ENCODE results near the gene RSPH1. TPM values are rescaled to one million over a fixed set of nuclear protein-coding genes. Genes with fewer than 3 reads are reported as not detected.

Gene RSPH1
- total RNA-seq, 4 donors from 2014 or later = 0.81 to 3.2 (median 2.0) TPM

DNA sequence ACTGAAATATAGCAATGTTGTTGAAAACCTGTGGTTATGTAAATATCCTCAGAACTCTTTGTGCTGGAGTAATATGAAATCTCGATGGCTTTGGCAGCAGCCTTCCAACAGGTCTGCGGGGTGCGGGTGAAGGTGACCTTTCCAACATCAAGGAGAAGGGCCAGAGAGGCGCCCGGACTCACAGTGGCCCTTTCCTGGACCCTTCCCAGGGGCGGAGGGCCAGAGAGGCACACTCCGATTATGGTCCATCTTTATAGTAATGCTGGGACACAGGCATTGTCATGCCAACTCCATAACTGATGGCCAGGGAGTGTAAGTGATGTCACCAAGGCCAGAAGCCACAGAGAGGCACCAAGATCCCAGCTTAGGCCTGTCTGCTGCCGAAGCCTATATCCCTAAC lies 35.7 kb upstream of the RSPH1 start:
- Histone ChIP-seq H3K4me3 (no peak overlapping the region), H3K4me1 (peaks cover 15% of the 10 kb centered on the region), H3K36me3 (peaks cover 2% of the 10 kb centered on the region), H3K9me3 (no peaks in the 10 kb centered on the region), H3K27ac (no peak overlapping the region), H3K27me3 (no peaks in the 10 kb centered on the region)
- TF ChIP-seq, protein P1, sequence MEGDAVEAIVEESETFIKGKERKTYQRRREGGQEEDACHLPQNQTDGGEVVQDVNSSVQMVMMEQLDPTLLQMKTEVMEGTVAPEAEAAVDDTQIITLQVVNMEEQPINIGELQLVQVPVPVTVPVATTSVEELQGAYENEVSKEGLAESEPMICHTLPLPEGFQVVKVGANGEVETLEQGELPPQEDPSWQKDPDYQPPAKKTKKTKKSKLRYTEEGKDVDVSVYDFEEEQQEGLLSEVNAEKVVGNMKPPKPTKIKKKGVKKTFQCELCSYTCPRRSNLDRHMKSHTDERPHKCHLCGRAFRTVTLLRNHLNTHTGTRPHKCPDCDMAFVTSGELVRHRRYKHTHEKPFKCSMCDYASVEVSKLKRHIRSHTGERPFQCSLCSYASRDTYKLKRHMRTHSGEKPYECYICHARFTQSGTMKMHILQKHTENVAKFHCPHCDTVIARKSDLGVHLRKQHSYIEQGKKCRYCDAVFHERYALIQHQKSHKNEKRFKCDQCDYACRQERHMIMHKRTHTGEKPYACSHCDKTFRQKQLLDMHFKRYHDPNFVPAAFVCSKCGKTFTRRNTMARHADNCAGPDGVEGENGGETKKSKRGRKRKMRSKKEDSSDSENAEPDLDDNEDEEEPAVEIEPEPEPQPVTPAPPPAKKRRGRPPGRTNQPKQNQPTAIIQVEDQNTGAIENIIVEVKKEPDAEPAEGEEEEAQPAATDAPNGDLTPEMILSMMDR (IDR thresholded peaks at IDR 0.05) = no peak
- 89% methylated on average over 8 of the region's 8 CpGs for WGBS
- peak; percentile 31 to 47 for DNase-seq (ENCODE audit: low spot score in 2 of 2)

DNA sequence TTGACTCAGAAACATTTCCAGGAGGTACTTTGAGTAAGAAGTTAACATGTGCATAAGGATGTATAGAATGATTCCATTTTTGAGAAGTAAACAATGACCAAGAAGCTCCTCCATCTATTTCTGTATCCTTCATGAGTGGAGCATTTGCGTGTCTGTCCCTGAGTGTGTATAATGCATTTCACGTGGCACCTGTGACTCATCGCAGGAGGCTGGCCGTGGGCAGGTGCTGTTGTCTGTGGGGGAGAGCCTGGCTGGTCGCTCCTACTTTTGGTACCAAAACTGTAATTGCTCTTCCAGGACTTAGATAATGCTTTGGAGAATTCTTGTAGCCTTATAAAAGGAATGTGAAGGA lies 34.1 kb upstream of the RSPH1 start:
- Histone ChIP-seq H3K9me3 (no peaks in the 10 kb centered on the region), H3K4me1 (peaks cover 18% of the 10 kb centered on the region), H3K27ac (no peak overlapping the region), H3K36me3 (no peaks in the 10 kb centered on the region), H3K4me3 (no peak overlapping the region), H3K27me3 (no peaks in the 10 kb centered on the region)
- TF ChIP-seq POLR2A (IDR thresholded peaks at IDR 0.05) = no peak
- TF ChIP-seq POLR2AphosphoS5 (IDR thresholded peaks at IDR 0.05) = no peak
- TF ChIP-seq, protein P1 (IDR thresholded peaks at IDR 0.05) = no peak
- no peak for TF ChIP-seq EP300 (IDR thresholded peaks at IDR 0.05)
- 88% methylated on average over 5 of the region's 5 CpGs for WGBS
- peak; percentile 6 to 34 for DNase-seq (ENCODE audit: low spot score in 2 of 2)

DNA sequence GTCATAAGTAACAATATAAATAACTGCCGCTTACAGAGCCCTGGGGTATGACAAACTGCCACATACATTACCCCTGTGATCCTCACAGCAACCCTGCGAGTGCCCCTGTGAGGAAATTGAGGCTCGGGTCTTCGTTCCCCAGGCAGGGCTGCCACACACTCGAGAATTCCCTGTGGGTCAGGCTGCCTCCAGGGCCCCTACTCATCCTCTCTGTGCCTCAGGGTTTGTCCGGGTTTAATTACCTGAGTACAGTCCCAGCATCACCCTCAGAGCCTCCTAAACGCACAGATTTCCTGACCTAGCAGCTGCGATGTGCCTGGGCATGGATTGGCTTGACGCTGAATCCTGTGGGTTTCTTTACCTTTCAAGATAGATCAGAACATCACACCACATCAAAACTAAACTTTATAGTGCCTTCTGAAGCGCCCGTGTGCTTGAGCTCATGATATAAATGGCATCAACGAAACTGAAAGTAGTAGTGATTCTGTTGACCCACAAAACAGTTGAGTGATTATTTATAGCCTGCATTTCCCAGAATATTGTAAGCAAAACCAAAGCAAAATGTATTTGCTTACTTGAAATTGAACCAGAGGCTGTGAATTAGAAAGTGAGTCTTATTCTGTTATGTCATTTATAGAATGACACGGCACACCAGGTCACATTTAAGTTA lies 31.6 kb upstream of the RSPH1 start:
- H3K36me3 ChIP-seq = no peaks in the 10 kb centered on the region
- peaks cover 17% of the 10 kb centered on the region for H3K4me1 ChIP-seq
- DNase-seq (ENCODE audit: low spot score in 2 of 2) = peak; percentile 33 to 37
- no peak overlapping the region for H3K4me3 ChIP-seq
- H3K27me3 ChIP-seq = no peaks in the 10 kb centered on the region
- 80% methylated on average over 11 of the region's 13 CpGs for WGBS
- H3K9me3 ChIP-seq = no peaks in the 10 kb centered on the region
- H3K27ac ChIP-seq = peak overlapping the region; percentile 1
- TF ChIP-seq POLR2A (IDR thresholded peaks at IDR 0.05) (no peak), POLR2AphosphoS5 (IDR thresholded peaks at IDR 0.05) (no peak), EP300 (IDR thresholded peaks at IDR 0.05) (no peak)
- TF ChIP-seq, protein P1 (IDR thresholded peaks at IDR 0.05) = no peak

DNA sequence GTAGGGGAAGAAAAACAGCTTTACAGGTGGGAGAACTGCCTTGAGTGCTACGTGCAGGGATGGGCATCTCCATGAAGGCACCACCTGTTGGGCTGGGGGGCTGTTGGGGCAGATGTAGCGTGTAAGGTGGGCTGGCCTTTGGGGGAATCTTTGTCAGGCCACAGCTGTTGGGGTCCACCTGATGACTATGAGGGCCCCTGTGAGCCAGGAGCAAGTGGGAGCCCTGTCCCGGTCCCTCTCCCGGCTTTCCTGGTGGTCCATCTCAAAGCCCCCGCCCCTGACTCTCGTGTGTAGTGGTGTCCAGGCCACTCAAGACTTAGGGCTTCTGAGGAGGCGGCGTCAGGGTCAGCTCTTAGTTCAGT lies 31.1 kb upstream of the RSPH1 start:
- Histone ChIP-seq H3K27ac (no peak overlapping the region), H3K9me3 (no peaks in the 10 kb centered on the region), H3K36me3 (no peaks in the 10 kb centered on the region), H3K27me3 (no peaks in the 10 kb centered on the region), H3K4me3 (no peak overlapping the region), H3K4me1 (peaks cover 14% of the 10 kb centered on the region)
- WGBS = 96% methylated on average over 5 of the region's 8 CpGs
- DNase-seq (ENCODE audit: low spot score in 2 of 2) = peak; percentile 62 to 76
- TF ChIP-seq, protein P1 (IDR thresholded peaks at IDR 0.05) = no peak
- TF ChIP-seq POLR2A (IDR thresholded peaks at IDR 0.05) = no peak
- no peak for TF ChIP-seq EP300 (IDR thresholded peaks at IDR 0.05)
- TF ChIP-seq POLR2AphosphoS5 (IDR thresholded peaks at IDR 0.05) = no peak

DNA sequence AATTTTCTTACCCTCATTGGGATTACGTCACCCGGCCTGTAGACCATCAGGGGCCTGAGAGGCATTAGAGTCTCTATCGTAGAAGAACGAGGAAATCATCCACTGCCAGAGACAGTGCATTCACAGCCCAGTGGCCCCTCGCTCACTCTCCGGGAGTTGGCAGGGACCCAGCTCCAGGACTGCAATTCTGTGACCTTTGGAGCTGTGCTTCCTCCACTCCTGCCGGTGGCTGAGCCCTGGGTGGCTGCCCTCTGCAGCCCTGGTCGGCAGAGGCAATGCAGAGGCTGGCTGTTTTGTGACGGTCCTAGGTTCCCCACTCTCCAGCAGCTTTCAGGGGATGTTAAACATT lies 30.3 kb upstream of the RSPH1 start:
- Histone ChIP-seq H3K27me3 (no peaks in the 10 kb centered on the region), H3K27ac (no peak overlapping the region), H3K36me3 (no peaks in the 10 kb centered on the region), H3K4me1 (peaks cover 14% of the 10 kb centered on the region), H3K4me3 (no peak overlapping the region), H3K9me3 (no peaks in the 10 kb centered on the region)
- TF ChIP-seq POLR2A (IDR thresholded peaks at IDR 0.05) (no peak), POLR2AphosphoS5 (IDR thresholded peaks at IDR 0.05) (no peak), EP300 (IDR thresholded peaks at IDR 0.05) (no peak)
- TF ChIP-seq, protein P1 (IDR thresholded peaks at IDR 0.05) = no peak
- DNase-seq (ENCODE audit: low spot score in 2 of 2) = peak; percentile 50
- WGBS = 80% methylated on average over 4 of the region's 9 CpGs
